GM12872 (cell line): Measurements from ENCODE around the gene PORCN.

Source experiments
- CTCF ChIP-seq: IDR thresholded peaks from 3 replicates; pipeline ENCODE4 v1.5.1; 2011; ENCODE audit warnings: low read depth, mild to moderate bottlenecking, low read length, moderate library complexity; ENCODE audit not compliant: insufficient read depth

PORCN gene

DNA sequence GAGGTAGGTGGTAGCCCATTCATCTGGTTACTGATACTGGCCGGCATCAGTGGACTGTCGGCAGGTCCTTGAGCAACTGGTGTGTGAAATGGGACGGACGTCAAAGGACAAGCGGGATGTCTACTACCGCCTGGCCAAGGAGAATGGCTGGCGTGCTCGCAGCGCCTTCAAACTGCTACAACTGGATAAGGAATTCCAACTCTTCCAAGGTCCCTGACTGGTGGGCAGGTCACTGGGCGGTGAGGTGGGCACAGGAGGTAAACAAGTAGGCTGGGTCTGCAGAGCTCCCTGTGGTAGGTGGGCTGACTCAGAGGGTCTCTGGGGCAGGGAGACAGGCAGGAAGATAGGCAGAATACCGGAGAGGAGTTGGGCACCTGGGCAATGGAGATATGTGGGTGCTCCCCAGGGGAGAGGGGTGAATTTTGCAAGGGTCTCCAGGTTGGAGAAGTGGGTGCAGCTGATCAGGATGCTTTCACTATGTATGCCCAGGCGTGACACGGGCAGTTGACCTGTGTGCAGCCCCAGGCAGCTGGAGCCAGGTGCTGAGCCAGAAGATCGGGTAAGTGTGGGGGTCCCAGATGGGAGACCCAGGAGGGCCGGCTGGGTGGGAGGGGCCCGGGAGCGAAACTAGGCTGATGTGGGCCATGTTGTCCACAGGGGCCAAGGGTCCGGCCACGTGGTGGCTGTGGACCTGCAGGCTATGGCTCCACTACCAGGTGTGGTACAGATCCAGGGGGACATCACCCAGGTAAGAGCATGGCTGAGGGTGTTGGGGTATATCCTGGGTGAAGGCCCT, 30.6 kb upstream of the PORCN start:
- TF ChIP-seq CTCF: no peak

- TF ChIP-seq CTCF: no peak
These were observed 30.0 kb upstream of the PORCN start for GRCh38 chrX:48478806-48479205.

- TF ChIP-seq CTCF: no peak
These were observed 28.6 kb upstream of the PORCN start for GRCh38 chrX:48480142-48480541.

DNA sequence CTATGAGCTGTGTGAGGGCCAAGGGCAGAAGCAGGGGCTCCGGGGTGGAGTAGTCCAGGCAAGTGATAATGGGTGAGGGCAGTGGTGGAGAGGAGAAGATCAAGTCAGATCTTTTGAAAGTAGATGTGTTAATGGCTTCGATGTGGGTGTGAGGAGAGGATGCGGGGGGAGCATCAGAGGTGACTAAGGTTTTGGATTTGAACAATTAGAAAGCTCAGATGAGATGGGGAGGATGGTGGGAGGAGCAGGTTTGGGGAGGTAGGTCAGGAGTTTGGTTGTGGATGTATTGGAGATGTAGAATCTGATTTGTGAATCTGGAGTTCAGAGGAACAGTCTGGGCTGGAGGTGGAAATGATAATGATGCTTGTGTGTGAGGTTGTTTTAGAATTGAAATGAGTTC, 28.2 kb upstream of the PORCN start:
- no peak for TF ChIP-seq CTCF

DNA sequence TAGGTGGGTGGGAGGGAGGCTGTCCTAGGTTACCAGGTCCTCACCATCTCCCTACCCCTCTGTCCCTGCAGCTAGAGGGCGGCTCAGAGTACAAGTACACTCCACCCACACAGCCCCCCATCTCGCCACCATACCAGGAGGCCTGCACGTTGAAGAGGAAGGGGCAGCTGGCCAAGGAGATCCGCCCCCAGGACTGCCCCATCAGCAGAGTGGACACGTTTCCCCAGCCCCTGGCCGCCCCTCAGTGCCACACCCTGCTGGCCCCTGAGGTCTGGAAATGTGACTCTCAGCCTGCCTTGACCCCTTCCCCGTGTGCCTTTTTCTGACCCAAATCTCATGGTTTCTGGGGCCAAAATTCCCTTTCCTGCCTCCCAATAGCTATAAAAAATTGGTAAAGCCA, 26.3 kb upstream of the PORCN start:
- TF ChIP-seq CTCF: no peak

DNA sequence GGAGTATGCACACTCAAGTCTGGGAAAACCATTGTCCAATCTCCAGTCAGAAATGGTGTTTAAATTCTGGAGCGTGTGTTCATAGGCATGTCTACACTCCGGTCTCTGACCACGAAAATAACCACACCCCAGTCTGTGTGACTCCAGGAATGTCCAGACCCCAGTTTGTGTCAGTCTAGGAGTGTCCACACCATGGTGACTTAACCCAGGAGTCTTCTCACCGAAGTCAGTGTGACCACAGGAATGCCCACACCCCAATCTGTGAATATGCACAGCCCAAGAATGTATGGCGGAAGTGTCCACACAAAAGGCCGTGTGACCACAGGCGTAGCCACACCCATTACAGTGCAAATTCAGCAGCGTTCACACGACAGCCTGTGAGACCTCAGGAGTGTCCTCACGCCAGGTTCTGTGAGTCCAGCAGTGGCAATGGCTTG, 21.4 kb upstream of the PORCN start:
- TF ChIP-seq CTCF: no peak

- TF ChIP-seq CTCF: no peak
These were observed 20.8 kb upstream of the PORCN start for GRCh38 chrX:48488034-48488433.
